SK-N-SH (cell line): ENCODE data around the gene PNPLA8. TPM values are rescaled to one million over a fixed set of nuclear protein-coding genes. Genes with fewer than 3 reads are reported as not detected.
"Not testable (repeated sequence)": the region's sequence is repeated elsewhere in the genome, so short reads cannot be mapped to it uniquely, and the experiment has no call there.

Experiments
- CTCF ChIA-PET: fragments of 300-600, 350-600 bp; formaldehyde crosslinking; extraction: SDS; loops from one replicate; lab custom pipeline; 2021; lab: Yijun Ruan, JAX
- POLR2A ChIA-PET: fragments of 350-600 bp; sonication (Branson Sonifier 250); formaldehyde crosslinking; extraction: SDS; loops from one replicate; lab custom pipeline; 2020; ENCODE audit warnings: antibody characterized with exemption, inconsistent platforms; lab: Yijun Ruan, JAX
- DNase-seq: peaks from one replicate; pipeline ENCODE4 v3.0.0; 2012
- H2AFZ ChIP-seq: fragments of 200-600 bp; sonication (generic); 2 replicates; pipeline ENCODE4 v1.8.1; 2016; ENCODE audit warnings: antibody characterized with exemption, mild to moderate bottlenecking, low read depth
- H3F3A ChIP-seq: fragments of 200-600 bp; sonication (generic); replicated peaks from 2 replicates; pipeline ENCODE3; 2016; ENCODE audit warnings: antibody characterized with exemption, mild to moderate bottlenecking; ENCODE audit not compliant: insufficient read depth
- H3K27ac ChIP-seq, 2 experiments: fragments of 200-500 bp in 1 of 2; fragments of 200-600 bp in 1 of 2; sonication (Bioruptor generic) in 1 of 2; sonication (generic), shearing (Covaris generic) in 1 of 2; 2 replicates each; pipeline versions ENCODE4 v1.5.1 to v1.6.1; 2014 to 2016; ENCODE audit warnings: low read depth in 2 of 2, inconsistent platforms in 1 of 2, low read length in 1 of 2, mild to moderate bottlenecking in 1 of 2, mixed read lengths in 1 of 2
- H3K27me3 ChIP-seq: fragments of 200-600 bp; sonication (generic), shearing (Covaris generic); 2 replicates; pipeline ENCODE4 v1.6.1; 2016; ENCODE audit warnings: mixed run types; ENCODE audit not compliant: insufficient read depth
- H3K36me3 ChIP-seq, 2 experiments: fragments of 200-500 bp in 1 of 2; fragments of 200-600 bp in 1 of 2; sonication (Bioruptor generic) in 1 of 2; sonication (generic) in 1 of 2; replicated peaks in 1 of 2; 2 replicates each; pipeline versions ENCODE3 to v1.5.1; 2014 to 2016; ENCODE audit warnings: low read length in 1 of 2, mild to moderate bottlenecking in 1 of 2; ENCODE audit not compliant: insufficient read depth in 2 of 2, control insufficient read depth in 1 of 2
- H3K4me1 ChIP-seq, 2 experiments: fragments of 200-500 bp in 1 of 2; fragments of 200-600 bp in 1 of 2; sonication (Bioruptor generic) in 1 of 2; sonication (generic), shearing (Covaris generic) in 1 of 2; 2 replicates each; pipeline versions ENCODE4 v1.5.1 to v1.6.1; 2014 to 2016; ENCODE audit warnings: low read depth in 1 of 2, low read length in 1 of 2, mixed run types in 1 of 2; ENCODE audit not compliant: insufficient read depth in 2 of 2, control insufficient read depth in 1 of 2
- H3K4me2 ChIP-seq: fragments of 200-600 bp; sonication (generic), shearing (Covaris generic); 2 replicates; pipeline ENCODE4 v1.6.1; 2017; ENCODE audit warnings: mixed run types
- H3K4me3 ChIP-seq, 2 experiments: fragments of 200-500 bp in 1 of 2; fragments of 200-600 bp in 1 of 2; sonication (Bioruptor generic) in 1 of 2; sonication (generic), shearing (Covaris generic) in 1 of 2; 2 replicates each; pipeline versions ENCODE4 v1.5.1 to v1.8.1; 2014 to 2016; ENCODE audit warnings: low read depth in 2 of 2, inconsistent platforms in 1 of 2, low read length in 1 of 2, mild to moderate bottlenecking in 1 of 2, mixed read lengths in 1 of 2, moderate library complexity in 1 of 2
- H3K79me2 ChIP-seq: fragments of 200-600 bp; sonication (generic); 2 replicates; pipeline ENCODE4 v1.8.1; 2017; ENCODE audit warnings: mild to moderate bottlenecking; ENCODE audit not compliant: insufficient read depth
- H3K9ac ChIP-seq: fragments of 200-600 bp; sonication (generic); 2 replicates; pipeline ENCODE4 v1.6.1; 2017; ENCODE audit warnings: mixed run types
- H3K9me2 ChIP-seq: fragments of 200-600 bp; sonication (generic); 2 replicates; pipeline ENCODE4 v1.6.1; 2017; ENCODE audit warnings: mixed run types
- H3K9me3 ChIP-seq: fragments of 200-600 bp; sonication (generic); 2 replicates; pipeline ENCODE4 v1.6.1; 2017; ENCODE audit warnings: mixed run types, mild to moderate bottlenecking, moderate library complexity
- H4K20me1 ChIP-seq: fragments of 200-600 bp; sonication (generic); 2 replicates; pipeline ENCODE4 v1.6.1; 2017; ENCODE audit warnings: mild to moderate bottlenecking, mixed run types; ENCODE audit not compliant: insufficient read depth
- CHD2 ChIP-seq: fragments of 150-350 bp; IDR thresholded peaks from 2 replicates; pipeline ENCODE4 v1.6.1; 2018; ENCODE audit warnings: low read length; ENCODE audit not compliant: partially characterized antibody
- EZH2phosphoT487 ChIP-seq: fragments of 200-600 bp; sonication (generic); IDR thresholded peaks from 2 replicates; pipeline ENCODE4 v1.6.1; 2017; ENCODE audit warnings: low read depth, mixed run types, mild to moderate bottlenecking, antibody characterized with exemption, moderate library complexity, borderline replicate concordance
- FOXM1 ChIP-seq: IDR thresholded peaks from 2 replicates; pipeline ENCODE4 v1.4.0; 2012; ENCODE audit warnings: low read depth, mild to moderate bottlenecking
- MXI1 ChIP-seq: IDR thresholded peaks from 2 replicates; pipeline ENCODE4 v1.6.1; 2012; ENCODE audit warnings: mild to moderate bottlenecking, low read depth, low read length, improper control_type of control experiment
- NFIC ChIP-seq: IDR thresholded peaks from 2 replicates; pipeline ENCODE4 v1.4.0; 2012; ENCODE audit warnings: borderline replicate concordance
- POLR2AphosphoS5 ChIP-seq: IDR thresholded peaks from 2 replicates; pipeline ENCODE4 v1.6.1; 2012; ENCODE audit warnings: low read depth, low read length
- RAD21 ChIP-seq: IDR thresholded peaks from 2 replicates; pipeline ENCODE4 v1.6.1; 2012; ENCODE audit warnings: mild to moderate bottlenecking, low read length
- RFX5 ChIP-seq: IDR thresholded peaks from 2 replicates; pipeline ENCODE4 v1.6.1; 2012; ENCODE audit warnings: mild to moderate bottlenecking, improper control_type of control experiment, low read length
- TCF12 ChIP-seq: IDR thresholded peaks from 2 replicates; pipeline ENCODE4 v1.4.0; 2012
- WGBS: methylation state at CpG from one replicate; pipeline ENCODE4 v1.1.6; 2017; ENCODE audit warnings: low lambda C conversion rate; 5-methylcytosine and 5-hydroxymethylcytosine counted together
- polyA plus RNA-seq, 3 experiments: library from polyadenylated mRNA; depleted of rRNA; stranded (reverse); fragments of >200 nt; gene quantifications; 2 replicates each; pipeline ENCODE4 v1.2.3, GENCODE V29; 2012
- TF ChIP-seq, protein P1 (sequence below): IDR thresholded peaks from 2 replicates; pipeline ENCODE4 v1.6.1; 2012; ENCODE audit warnings: mild to moderate bottlenecking, low read depth, low read length, moderate library complexity
- TF ChIP-seq, protein P2 (sequence below): IDR thresholded peaks from 2 replicates; pipeline ENCODE4 v1.4.0; 2012; ENCODE audit warnings: low read depth, borderline replicate concordance

Gene PNPLA8
- polyA plus RNA-seq, 1 of the 3 experiments (the other 2 are of a cell fraction) = 7.2 TPM

DNA sequence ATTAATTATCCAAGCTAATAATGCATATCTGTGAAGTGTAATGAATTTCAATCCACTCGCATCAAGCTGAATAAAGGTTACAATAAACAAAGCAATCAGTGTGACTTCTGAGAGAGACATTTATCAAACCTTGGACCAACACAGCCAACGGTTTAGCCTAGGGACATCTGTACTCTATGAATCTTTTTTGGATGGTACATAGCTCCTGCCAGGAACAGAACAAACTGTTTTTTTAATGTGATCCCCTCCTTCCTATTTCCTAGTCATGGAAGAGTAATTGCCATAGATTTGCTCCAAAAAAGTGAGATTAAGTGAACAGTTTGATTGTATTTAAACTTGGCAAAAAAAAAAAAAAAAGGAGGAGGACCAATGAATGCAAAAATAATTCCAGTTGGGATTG, 58.5 kb downstream of the PNPLA8 start:
- CTCF ChIA-PET = interaction anchor here (1.2 to 6.9 kb wide), 6 partner anchors 15 to 358 kb away, joined by 4 to 33 read pairs (median 4); no protein-coding TSS in a partner anchor
- Histone ChIP-seq H4K20me1 (no peaks in the 10 kb centered on the region), H3K9ac (no peak overlapping the region), H3K36me3 (peaks cover 3 to 5% of the 10 kb centered on the region in 2 experiments), H2AFZ (no peak overlapping the region), H3K27ac (no peak overlapping the region), H3K79me2 (no peaks in the 10 kb centered on the region), H3K4me2 (no peak overlapping the region), H3K27me3 (no peaks in the 10 kb centered on the region), H3K4me3 (no peak overlapping the region), H3K9me3 (no peaks in the 10 kb centered on the region), H3F3A (no peaks in the 10 kb centered on the region), H3K9me2 (no peaks in the 10 kb centered on the region), H3K4me1 (no peaks in the 10 kb centered on the region)
- 57% methylated on average over 2 of the region's 2 CpGs for WGBS
- TF ChIP-seq MXI1 (no peak), NFIC (no peak), TCF12 (no peak), POLR2AphosphoS5 (no peak), FOXM1 (no peak), RAD21 (no peak), EZH2phosphoT487 (no peak), CHD2 (no peak), RFX5 (no peak)
- TF ChIP-seq, protein P1, sequence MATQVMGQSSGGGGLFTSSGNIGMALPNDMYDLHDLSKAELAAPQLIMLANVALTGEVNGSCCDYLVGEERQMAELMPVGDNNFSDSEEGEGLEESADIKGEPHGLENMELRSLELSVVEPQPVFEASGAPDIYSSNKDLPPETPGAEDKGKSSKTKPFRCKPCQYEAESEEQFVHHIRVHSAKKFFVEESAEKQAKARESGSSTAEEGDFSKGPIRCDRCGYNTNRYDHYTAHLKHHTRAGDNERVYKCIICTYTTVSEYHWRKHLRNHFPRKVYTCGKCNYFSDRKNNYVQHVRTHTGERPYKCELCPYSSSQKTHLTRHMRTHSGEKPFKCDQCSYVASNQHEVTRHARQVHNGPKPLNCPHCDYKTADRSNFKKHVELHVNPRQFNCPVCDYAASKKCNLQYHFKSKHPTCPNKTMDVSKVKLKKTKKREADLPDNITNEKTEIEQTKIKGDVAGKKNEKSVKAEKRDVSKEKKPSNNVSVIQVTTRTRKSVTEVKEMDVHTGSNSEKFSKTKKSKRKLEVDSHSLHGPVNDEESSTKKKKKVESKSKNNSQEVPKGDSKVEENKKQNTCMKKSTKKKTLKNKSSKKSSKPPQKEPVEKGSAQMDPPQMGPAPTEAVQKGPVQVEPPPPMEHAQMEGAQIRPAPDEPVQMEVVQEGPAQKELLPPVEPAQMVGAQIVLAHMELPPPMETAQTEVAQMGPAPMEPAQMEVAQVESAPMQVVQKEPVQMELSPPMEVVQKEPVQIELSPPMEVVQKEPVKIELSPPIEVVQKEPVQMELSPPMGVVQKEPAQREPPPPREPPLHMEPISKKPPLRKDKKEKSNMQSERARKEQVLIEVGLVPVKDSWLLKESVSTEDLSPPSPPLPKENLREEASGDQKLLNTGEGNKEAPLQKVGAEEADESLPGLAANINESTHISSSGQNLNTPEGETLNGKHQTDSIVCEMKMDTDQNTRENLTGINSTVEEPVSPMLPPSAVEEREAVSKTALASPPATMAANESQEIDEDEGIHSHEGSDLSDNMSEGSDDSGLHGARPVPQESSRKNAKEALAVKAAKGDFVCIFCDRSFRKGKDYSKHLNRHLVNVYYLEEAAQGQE = no peak
- TF ChIP-seq, protein P2, sequence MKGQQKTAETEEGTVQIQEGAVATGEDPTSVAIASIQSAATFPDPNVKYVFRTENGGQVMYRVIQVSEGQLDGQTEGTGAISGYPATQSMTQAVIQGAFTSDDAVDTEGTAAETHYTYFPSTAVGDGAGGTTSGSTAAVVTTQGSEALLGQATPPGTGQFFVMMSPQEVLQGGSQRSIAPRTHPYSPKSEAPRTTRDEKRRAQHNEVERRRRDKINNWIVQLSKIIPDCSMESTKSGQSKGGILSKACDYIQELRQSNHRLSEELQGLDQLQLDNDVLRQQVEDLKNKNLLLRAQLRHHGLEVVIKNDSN = no peak
- no peak for DNase-seq
- POLR2A ChIA-PET = no interaction called here

DNA sequence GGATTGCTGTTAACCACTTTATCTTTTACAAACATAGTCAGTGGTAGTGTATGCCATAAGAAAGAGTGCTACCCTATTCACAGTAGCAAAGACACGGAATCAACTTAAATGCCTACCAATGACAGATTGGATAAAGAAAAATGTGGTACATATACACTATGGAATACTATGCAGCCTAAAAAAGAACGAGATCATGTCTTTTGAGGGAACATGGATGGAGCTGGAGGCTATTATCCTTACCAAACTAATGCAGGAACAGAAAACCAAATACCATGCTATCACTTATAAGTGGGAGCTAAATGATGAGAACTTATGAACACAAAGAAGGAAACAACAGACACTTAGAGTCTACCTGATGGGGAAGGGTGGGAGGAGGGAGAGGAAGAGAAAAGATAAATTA, 59.6 kb downstream of the PNPLA8 start:
- H3K9me3 ChIP-seq, H3F3A ChIP-seq, H3K4me1 ChIP-seq, H3K36me3 ChIP-seq, H3K9me2 ChIP-seq, H3K4me3 ChIP-seq, DNase-seq, POLR2A ChIA-PET, H3K9ac ChIP-seq, H3K27ac ChIP-seq, H3K4me2 ChIP-seq, H3K27me3 ChIP-seq, H2AFZ ChIP-seq, H3K79me2 ChIP-seq, H4K20me1 ChIP-seq: not testable (repeated sequence)
- CTCF ChIA-PET = interaction anchor here (1.2 to 6.9 kb wide), 5 partner anchors 14 to 357 kb away, joined by 4 to 33 read pairs (median 4); no protein-coding TSS in a partner anchor
- 60% methylated on average over 2 of the region's 2 CpGs for WGBS
